CD8-positive, alpha-beta memory T cell (primary cell): ENCODE results near the gene GSTM3. TPM values are rescaled to one million over a fixed set of nuclear protein-coding genes. Genes with fewer than 3 reads are reported as not detected.

Experiments
- CTCF ChIA-PET: fragments of 350-600 bp; sonication (Branson Sonifier 250); formaldehyde crosslinking; loops from one replicate; lab custom pipeline; 2021; ENCODE audit warnings: antibody characterized with exemption; lab: Charles Lee
- POLR2A ChIA-PET: fragments of 350-600 bp; sonication (Branson Sonifier 250); formaldehyde crosslinking; loops from one replicate; lab custom pipeline; 2021; ENCODE audit warnings: antibody characterized with exemption; lab: Charles Lee
- DNase-seq, 5 donors: peaks; one replicate each; pipeline versions ENCODE4 v3.0.0 to v3.0.0-alpha.2; 2020 to 2022; ENCODE audit warnings: mixed read lengths in 1 of 5
- H3K27ac ChIP-seq: one replicate; pipeline ENCODE4 v1.7.0; 2013; ENCODE audit warnings: low read depth, mild to moderate bottlenecking, low read length, moderate library complexity
- H3K27me3 ChIP-seq: 2 replicates; pipeline ENCODE4 v1.7.0; 2013; ENCODE audit warnings: low read length, mild to moderate bottlenecking; ENCODE audit not compliant: insufficient read depth, poor library complexity, severe bottlenecking
- H3K36me3 ChIP-seq: 2 replicates; pipeline ENCODE4 v1.7.0; 2013; ENCODE audit warnings: mild to moderate bottlenecking, low read length, moderate library complexity; ENCODE audit not compliant: insufficient read depth
- H3K4me1 ChIP-seq: 2 replicates; pipeline ENCODE4 v1.7.0; 2013; ENCODE audit warnings: mild to moderate bottlenecking, low read length, moderate library complexity; ENCODE audit not compliant: insufficient read depth
- H3K4me3 ChIP-seq: 2 replicates; pipeline ENCODE4 v1.7.0; 2013; ENCODE audit warnings: mild to moderate bottlenecking, low read length
- H3K9me3 ChIP-seq: 2 replicates; pipeline ENCODE4 v1.7.0; 2013; ENCODE audit warnings: mild to moderate bottlenecking, low read length
- H3K27ac Mint-ChIP-seq, 8 donors: one replicate each; pipeline ENCODE4 v1.8.0; 2020 to 2021; ENCODE audit warnings: mixed read lengths in 8 of 8, mild to moderate bottlenecking in 6 of 8, inconsistent platforms in 3 of 8, moderate library complexity in 3 of 8
- H3K27me3 Mint-ChIP-seq, 2 donors: one replicate each; pipeline ENCODE4 v1.8.0; 2020 to 2021; ENCODE audit warnings: mixed read lengths in 2 of 2, mild to moderate bottlenecking in 1 of 2, moderate library complexity in 1 of 2
- H3K36me3 Mint-ChIP-seq, 3 donors: one replicate each; pipeline ENCODE4 v1.8.0; 2020 to 2021; ENCODE audit warnings: mixed read lengths in 3 of 3, inconsistent platforms in 1 of 3, mild to moderate bottlenecking in 1 of 3
- H3K4me1 Mint-ChIP-seq, 3 donors: one replicate each; pipeline ENCODE4 v1.8.0; 2020 to 2021; ENCODE audit warnings: mixed read lengths in 3 of 3, inconsistent platforms in 1 of 3, mild to moderate bottlenecking in 1 of 3
- H3K4me3 Mint-ChIP-seq, 7 donors: one replicate each; pipeline ENCODE4 v1.8.0; 2020 to 2021; ENCODE audit warnings: mixed read lengths in 7 of 7, mild to moderate bottlenecking in 6 of 7, moderate library complexity in 4 of 7, inconsistent platforms in 2 of 7
- H3K9me3 Mint-ChIP-seq, 5 donors: one replicate each; pipeline ENCODE4 v1.8.0; 2020 to 2022; ENCODE audit warnings: mixed read lengths in 5 of 5, mild to moderate bottlenecking in 3 of 5, moderate library complexity in 2 of 5, inconsistent platforms in 1 of 5
- polyA plus RNA-seq: library from polyadenylated mRNA; unstranded; fragments of 300-500 nt; fragmentation: Illumina TruSeq; gene quantifications from one replicate; pipeline ENCODE4 v1.2.3, GENCODE V29; 2021
- total RNA-seq, 2 experiments: library from RNA; stranded (reverse); gene quantifications; one replicate each; pipeline ENCODE4 v1.2.3, GENCODE V29; 2021

GSTM3 gene
- total and polyA plus RNA-seq, 3 experiments from 2014 or later: 7.2 to 23.1 (median 7.5) TPM

DNA sequence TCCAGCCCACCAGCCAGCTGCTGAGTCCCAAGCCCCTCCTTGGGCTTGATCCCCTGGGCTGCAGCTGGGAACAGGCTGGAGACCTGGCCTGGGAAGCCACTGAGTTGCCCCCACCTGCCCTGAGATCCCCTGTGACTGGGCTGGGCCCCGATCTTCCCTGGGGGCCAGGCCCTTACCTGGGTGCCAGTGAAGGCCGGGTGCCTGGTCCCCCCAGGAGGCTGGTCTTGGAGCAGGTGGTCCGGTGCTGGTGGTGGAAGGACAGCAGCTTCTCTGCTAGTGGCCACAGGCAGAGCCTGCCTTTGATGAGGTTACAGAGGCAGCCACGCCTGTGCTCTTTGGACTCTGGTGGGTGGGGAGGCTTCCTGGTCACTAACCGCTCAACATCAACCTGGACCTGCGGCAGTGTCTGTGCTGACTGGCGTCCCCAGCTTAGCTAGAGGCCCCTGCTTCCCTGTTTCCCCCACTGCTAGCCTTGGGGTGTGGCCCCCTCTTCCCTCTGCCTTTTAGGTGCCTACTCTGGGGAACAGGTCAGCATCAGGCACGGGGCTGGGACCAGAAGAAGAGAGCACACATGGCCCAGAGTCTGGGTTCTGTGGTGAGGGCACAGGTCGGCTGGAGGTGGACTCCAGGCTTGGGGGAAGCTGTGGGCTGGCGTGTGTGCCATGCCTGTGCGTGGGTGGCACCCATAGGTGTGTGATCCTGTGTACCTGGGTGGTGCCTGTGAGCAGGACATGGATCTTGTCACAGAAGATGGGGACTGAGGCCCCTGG lies 23.0 kb upstream of the GSTM3 start, which contains the start of gene EPS8L3:
Gene EPS8L3 (minus strand): TSS at position 278 of the 770 bp plus-strand sequence. CDS start 2,174 bp downstream, outside the sequence.
- H3K27ac Mint-ChIP-seq: peak within 1 kb of the TSS in 1 of 8 donors; percentile 86
- Histone ChIP-seq H3K9me3 (no peaks in the 10 kb centered on the region), H3K4me3 (no peak within 1 kb of the TSS), H3K36me3 (no peaks in the 10 kb centered on the region), H3K27ac (peak within 1 kb of the TSS; percentile 64), H3K27me3 (no peaks in the 10 kb centered on the region), H3K4me1 (no peaks in the 10 kb centered on the region)
- no peaks in the 10 kb centered on the region for H3K4me1 Mint-ChIP-seq
- no peaks in the 10 kb centered on the region for H3K9me3 Mint-ChIP-seq
- H3K36me3 Mint-ChIP-seq: no peaks in the 10 kb centered on the region
- no peak within 1 kb of the TSS for H3K4me3 Mint-ChIP-seq
- peak in 1 of 5 donors; percentile 33 for DNase-seq
- ChIA-PET CTCF (interaction anchor here (1.9 kb wide), 1 partner anchor 13 kb away, joined by 5 read pairs; no protein-coding TSS in a partner anchor), POLR2A (no interaction called here)
- H3K27me3 Mint-ChIP-seq: peaks cover 0 to 3% of the 10 kb centered on the region in 2 donors

GRCh38 chr1:109762821-109763645 lies 22.2 kb upstream of the GSTM3 start:
- no peaks in the 10 kb centered on the region for H3K36me3 Mint-ChIP-seq
- peaks cover 0 to 3% of the 10 kb centered on the region in 2 donors for H3K27me3 Mint-ChIP-seq
- H3K9me3 Mint-ChIP-seq: no peaks in the 10 kb centered on the region
- H3K4me1 Mint-ChIP-seq: no peaks in the 10 kb centered on the region
- no peaks in the 10 kb centered on the region for H3K4me1 ChIP-seq
- no peaks in the 10 kb centered on the region for H3K36me3 ChIP-seq
- no peaks in the 10 kb centered on the region for H3K27me3 ChIP-seq
- no peak overlapping the region for H3K4me3 ChIP-seq
- no peaks in the 10 kb centered on the region for H3K9me3 ChIP-seq
- CTCF ChIA-PET: interaction anchor here (1.9 kb wide), 1 partner anchor 14 kb away, joined by 5 read pairs; no protein-coding TSS in a partner anchor
- POLR2A ChIA-PET: no interaction called here
- H3K27ac ChIP-seq: peak overlapping the region; percentile 64
- H3K27ac Mint-ChIP-seq: no peak overlapping the region
- peak in 1 of 5 donors; percentile 16 for DNase-seq
- H3K4me3 Mint-ChIP-seq: no peak overlapping the region

- Mint-ChIP-seq H3K4me3 (no peak overlapping the region), H3K4me1 (no peaks in the 10 kb centered on the region), H3K9me3 (no peaks in the 10 kb centered on the region), H3K36me3 (no peaks in the 10 kb centered on the region), H3K27ac (peak overlapping the region in 2 of 8 donors; percentile 20 to 33), H3K27me3 (peaks cover 2 to 3% of the 10 kb centered on the region in 2 donors)
- H3K27me3 ChIP-seq: no peaks in the 10 kb centered on the region
- H3K4me3 ChIP-seq: no peak overlapping the region
- ChIA-PET POLR2A (no interaction called here), CTCF (interaction anchor here (1.4 kb wide), 1 partner anchor 223 kb away, joined by 4 read pairs; the partner anchor contains the start of gene AHCYL1)
- no peak overlapping the region for H3K27ac ChIP-seq
- H3K9me3 ChIP-seq: no peaks in the 10 kb centered on the region
- H3K36me3 ChIP-seq: no peaks in the 10 kb centered on the region
- H3K4me1 ChIP-seq: no peaks in the 10 kb centered on the region
- DNase-seq: peak in 1 of 5 donors; percentile 30
These were observed 21.3 kb upstream of the GSTM3 start for GRCh38 chr1:109762039-109762585.

DNA sequence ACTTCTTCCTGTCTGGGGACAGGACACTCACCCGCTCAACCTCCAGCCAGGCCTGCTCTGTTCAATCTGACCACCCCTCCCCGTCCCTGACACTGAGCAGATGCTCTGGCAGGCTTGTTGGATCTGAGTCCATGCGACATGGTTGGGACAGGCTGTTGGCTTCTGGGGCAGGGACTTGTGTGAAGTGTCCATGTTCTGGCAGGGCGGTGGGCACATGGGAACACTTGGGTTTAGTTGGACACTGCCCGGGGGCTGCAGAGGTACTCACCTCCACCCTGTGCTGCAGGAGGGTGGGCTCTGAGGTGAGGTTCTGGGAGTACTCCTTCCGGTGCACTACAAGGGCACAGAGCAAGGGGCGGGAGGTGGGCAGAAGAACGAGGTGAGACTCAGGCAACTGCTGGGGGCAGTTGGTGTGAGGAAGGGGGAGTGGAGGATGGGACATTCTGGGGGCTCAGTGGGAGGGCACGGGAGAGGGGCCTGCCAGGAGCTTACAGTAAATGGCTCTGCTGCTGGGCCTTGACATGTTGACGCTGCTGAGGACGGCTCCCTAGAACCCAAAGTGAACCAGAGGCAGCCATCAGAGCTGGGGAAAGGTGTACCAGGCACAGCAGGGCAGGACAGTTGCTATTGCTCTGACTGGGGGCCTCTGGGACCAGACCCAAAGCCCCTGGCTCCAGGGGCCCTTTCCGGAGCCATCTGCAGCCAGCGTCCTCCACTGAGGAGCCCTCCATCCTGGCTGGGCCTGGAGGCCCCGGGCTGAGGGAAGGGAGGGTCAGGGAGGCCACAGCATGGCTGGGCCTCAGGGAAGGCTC lies 20.6 kb upstream of the GSTM3 start:
- Histone ChIP-seq H3K27ac (no peak overlapping the region), H3K4me3 (no peak overlapping the region), H3K27me3 (no peaks in the 10 kb centered on the region), H3K9me3 (no peaks in the 10 kb centered on the region), H3K36me3 (no peaks in the 10 kb centered on the region), H3K4me1 (no peaks in the 10 kb centered on the region)
- H3K27ac Mint-ChIP-seq: peak overlapping the region in 1 of 8 donors; percentile 70
- H3K36me3 Mint-ChIP-seq: no peaks in the 10 kb centered on the region
- no peaks in the 10 kb centered on the region for H3K4me1 Mint-ChIP-seq
- DNase-seq: peak in 1 of 5 donors; percentile 18
- H3K27me3 Mint-ChIP-seq: peaks cover 2 to 3% of the 10 kb centered on the region in 2 donors
- ChIA-PET CTCF (interaction anchor here (1.4 kb wide), 1 partner anchor 223 kb away, joined by 4 read pairs; the partner anchor contains the start of gene AHCYL1), POLR2A (no interaction called here)
- no peak overlapping the region for H3K4me3 Mint-ChIP-seq
- H3K9me3 Mint-ChIP-seq: no peaks in the 10 kb centered on the region

- DNase-seq: peak in 1 of 5 donors; percentile 12
- H3K36me3 Mint-ChIP-seq: no peaks in the 10 kb centered on the region
- H3K4me3 Mint-ChIP-seq: no peak overlapping the region
- H3K27me3 Mint-ChIP-seq: peaks cover 3% of the 10 kb centered on the region in 2 donors
- no peaks in the 10 kb centered on the region for H3K4me1 Mint-ChIP-seq
- H3K27ac Mint-ChIP-seq: no peak overlapping the region
- H3K27ac ChIP-seq: no peak overlapping the region
- H3K4me1 ChIP-seq: no peaks in the 10 kb centered on the region
- no peaks in the 10 kb centered on the region for H3K36me3 ChIP-seq
- H3K27me3 ChIP-seq: no peaks in the 10 kb centered on the region
- no peaks in the 10 kb centered on the region for H3K9me3 Mint-ChIP-seq
- no peaks in the 10 kb centered on the region for H3K9me3 ChIP-seq
- ChIA-PET POLR2A (no interaction called here), CTCF (interaction anchor here (1.4 to 2.2 kb wide), 3 partner anchors 16 to 224 kb away, joined by 4 to 8 read pairs (median 5); partner anchors contain the start of gene AHCYL1)
- H3K4me3 ChIP-seq: no peak overlapping the region
These were observed 19.9 kb upstream of the GSTM3 start for GRCh38 chr1:109760581-109761226.

DNA sequence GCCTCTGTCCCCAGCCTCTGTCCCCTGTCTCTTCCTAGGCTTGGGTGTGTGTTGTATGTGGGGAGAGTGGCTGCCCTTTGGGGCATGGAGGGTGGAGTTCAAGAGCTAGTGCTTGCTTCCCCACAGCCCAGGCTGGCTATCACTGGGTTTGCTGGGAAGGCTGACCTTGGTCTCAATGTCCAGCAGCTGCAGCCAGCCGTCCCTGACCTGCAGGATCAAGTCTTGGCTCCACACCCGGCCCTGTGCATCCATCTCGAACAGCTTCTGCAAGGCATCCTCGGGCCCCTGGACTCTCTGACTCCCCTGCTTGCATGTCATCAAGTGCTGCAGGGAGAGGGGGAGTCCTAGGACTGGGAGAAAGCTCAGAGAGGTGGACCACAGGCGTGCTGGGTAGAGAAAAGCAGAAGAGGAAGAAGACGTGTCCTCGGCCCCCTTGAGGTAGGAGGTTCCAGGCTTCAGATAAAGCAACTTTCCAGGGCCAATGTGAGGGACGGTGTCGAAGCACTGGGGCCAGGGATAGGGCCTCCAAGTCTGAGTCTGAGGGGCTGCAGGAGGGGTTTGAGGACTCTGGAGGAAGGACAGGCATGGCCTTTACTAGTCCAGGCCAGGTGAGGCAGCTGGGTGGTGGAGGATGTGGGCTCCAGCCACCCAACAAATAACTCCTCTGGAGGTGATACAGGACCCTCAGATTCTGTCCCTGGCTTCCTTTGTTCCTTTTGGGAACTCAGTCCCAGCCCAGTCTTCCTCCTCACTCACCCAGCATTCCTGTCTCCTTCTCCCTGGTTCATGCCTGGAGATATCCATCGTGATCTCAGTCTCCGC lies 18.9 kb upstream of the GSTM3 start:
- Mint-ChIP-seq H3K36me3 (no peaks in the 10 kb centered on the region), H3K27me3 (peaks cover 3% of the 10 kb centered on the region in 2 donors), H3K4me1 (no peaks in the 10 kb centered on the region), H3K4me3 (no peak overlapping the region), H3K27ac (peak overlapping the region in 1 of 8 donors; percentile 72), H3K9me3 (no peaks in the 10 kb centered on the region)
- H3K4me3 ChIP-seq: no peak overlapping the region
- H3K36me3 ChIP-seq: no peaks in the 10 kb centered on the region
- H3K27ac ChIP-seq: no peak overlapping the region
- H3K9me3 ChIP-seq: no peaks in the 10 kb centered on the region
- H3K4me1 ChIP-seq: no peaks in the 10 kb centered on the region
- POLR2A ChIA-PET: no interaction called here
- CTCF ChIA-PET: interaction anchor here (1.7 to 2.2 kb wide), 2 partner anchors 17 to 224 kb away, joined by 5 to 8 read pairs; partner anchors contain the start of gene AHCYL1
- DNase-seq: peak in 1 of 5 donors; percentile 18
- no peaks in the 10 kb centered on the region for H3K27me3 ChIP-seq
